HEK293T (cell line): ENCODE measurements around the gene ZCCHC24.

ENCODE experiments used
- ARNT ChIP-seq: fragments of 450-650 bp; IDR thresholded peaks from 2 replicates; pipeline ENCODE4 v1.6.1; 2017; ENCODE audit warnings: mild to moderate bottlenecking
- ELF4 ChIP-seq: fragments of 450-650 bp; IDR thresholded peaks from 2 replicates; pipeline ENCODE4 v1.6.1; 2017; ENCODE audit warnings: antibody characterized with exemption
- FOXA1 ChIP-seq: fragments of 450-650 bp; IDR thresholded peaks from 2 replicates; pipeline ENCODE4 v1.6.1; 2016; ENCODE audit warnings: mild to moderate bottlenecking
- FOXM1 ChIP-seq: fragments of 450-650 bp; IDR thresholded peaks from 2 replicates; pipeline ENCODE4 v1.6.1; 2017; ENCODE audit warnings: mild to moderate bottlenecking, borderline replicate concordance
- HDGF ChIP-seq: fragments of 450-650 bp; IDR thresholded peaks from 2 replicates; pipeline ENCODE4 v1.6.1; 2017; ENCODE audit warnings: antibody characterized with exemption, borderline replicate concordance
- LEF1 ChIP-seq: fragments of 450-650 bp; IDR thresholded peaks from 2 replicates; pipeline ENCODE4 v1.6.1; 2017; ENCODE audit warnings: mild to moderate bottlenecking, borderline replicate concordance
- SP1 ChIP-seq: fragments of 450-650 bp; IDR thresholded peaks from 2 replicates; pipeline ENCODE4 v1.6.1; 2017
- SUZ12 ChIP-seq: fragments of 450-650 bp; IDR thresholded peaks from 2 replicates; pipeline ENCODE4 v1.6.1; 2016; ENCODE audit warnings: mild to moderate bottlenecking
- TARDBP ChIP-seq: fragments of 450-650 bp; IDR thresholded peaks from 2 replicates; pipeline ENCODE4 v1.6.1; 2016

DNA sequence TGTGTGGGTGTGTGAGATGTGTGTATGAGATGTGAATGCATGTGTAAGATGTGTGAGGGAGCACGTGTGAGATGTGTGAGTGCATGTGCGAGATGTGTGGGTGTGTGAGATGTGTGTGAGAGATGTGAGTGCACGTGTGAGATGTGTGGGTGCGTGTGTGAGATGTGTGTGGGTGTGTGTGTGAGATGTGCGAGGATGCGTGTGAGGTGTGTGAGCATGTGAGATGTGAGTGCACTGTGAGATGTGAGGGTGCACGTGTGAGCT is 67.1 kb downstream of the ZCCHC24 start:
- TF ChIP-seq FOXM1 (no peak), SUZ12 (no peak), HDGF (no peak), ARNT (no peak), TARDBP (no peak), ELF4 (no peak), SP1 (no peak), FOXA1 (no peak), LEF1 (no peak)
